ENCODE measurements around the gene MYL6. TPM values are rescaled to one million over a fixed set of nuclear protein-coding genes. Genes with fewer than 3 reads are reported as not detected.
A peak's percentile ranks its signal among the peaks of the same experiment; 100 is the strongest.

MYL6 gene
- total and polyA plus RNA-seq, 9 of the 15 experiments (the other 6 are each of a cell fraction or from before 2014, with no cell fraction given), result 557 to 1,664 (median 958) TPM

GRCh38 chr12:56189918-56190694 lies 31.9 kb downstream of the MYL6 start (continued):
- TF ChIP-seq GTF3C2 (IDR thresholded peaks at IDR 0.05; ENCODE audit: borderline replicate concordance, extremely low read depth, insufficient read length) (peak; percentile 85), WHSC1 (IDR thresholded peaks at IDR 0.05; ENCODE audit: low read length) (no peak), EGR1 (conservative IDR thresholded peaks at IDR 0.05) (no peak), POLR3A (IDR thresholded peaks at IDR 0.05; ENCODE audit: borderline replicate concordance, extremely low read depth, insufficient read depth, insufficient read length) (peak; percentile 84), NEUROD1 (IDR thresholded peaks at IDR 0.05; ENCODE audit: borderline replicate concordance, low read depth, low read length, partially characterized antibody) (peak; percentile 20), BCLAF1 (IDR thresholded peaks at IDR 0.05; ENCODE audit: borderline replicate concordance in 1 of 2, control insufficient read depth in 1 of 2, low read depth in 2 of 2, low read length in 1 of 2) (no peak), ZNF830 (CRISPR knock-in tag; IDR thresholded peaks at IDR 0.05) (no peak), ZFP30 (CRISPR knock-in tag; IDR thresholded peaks at IDR 0.05; ENCODE audit: borderline replicate concordance) (no peak), MEIS2 (IDR thresholded peaks at IDR 0.05; ENCODE audit: partially characterized antibody) (no peak), ZKSCAN3 (CRISPR knock-in tag; IDR thresholded peaks at IDR 0.05) (no peak), RBM14 (IDR thresholded peaks at IDR 0.05; ENCODE audit: borderline replicate concordance, insufficient read depth, low read depth, low read length) (no peak), HEY1 (CRISPR knock-in tag; IDR thresholded peaks at IDR 0.05; ENCODE audit: borderline replicate concordance) (no peak), HBP1 (CRISPR knock-in tag; IDR thresholded peaks at IDR 0.05) (no peak), TRIM25 (IDR thresholded peaks at IDR 0.05; ENCODE audit: borderline replicate concordance) (0 out of 2 replicates have a peak, but pooled peaks have one; percentile 54), ZEB2 (IDR thresholded peaks at IDR 0.05) (no peak; the same call in none of the 2 replicates)

Data from K562 (cell line).